Right atrium auricular region (tissue), 2 donors: ENCODE measurements around the gene PNPLA2. TPM values are rescaled to one million over a fixed set of nuclear protein-coding genes. Genes with fewer than 3 reads are reported as not detected.

Source experiments
- DNase-seq: peaks from one replicate; pipeline ENCODE4 v3.0.0-alpha.2; 2019; ENCODE audit warnings: low spot score
- H3K27ac ChIP-seq, 2 donors: fragments of 200-600 bp; sonication (generic); 1 replicate in 1 of 2; 2 replicates in 1 of 2; pipeline ENCODE4 v1.5.1; 2016 to 2019
- H3K27me3 ChIP-seq, 2 donors: fragments of 200-600 bp; sonication (generic); one replicate each; pipeline versions ENCODE4 v1.5.1 to v1.6.0; 2017 to 2019
- H3K36me3 ChIP-seq: fragments of 200-600 bp; sonication (generic); one replicate; pipeline ENCODE4 v1.5.1; 2016
- H3K4me1 ChIP-seq, 2 donors: fragments of 200-600 bp; sonication (generic); one replicate each; pipeline versions ENCODE4 v1.5.1 to v1.6.0; 2017 to 2019
- H3K4me3 ChIP-seq, 2 donors: fragments of 200-600 bp; sonication (generic); 1 replicate in 1 of 2; 2 replicates in 1 of 2; pipeline ENCODE4 v1.5.1; 2017 to 2019; ENCODE audit warnings: mild to moderate bottlenecking in 1 of 2, moderate library complexity in 1 of 2
- H3K9me3 ChIP-seq, 2 donors: fragments of 200-600 bp; sonication (generic); one replicate each; pipeline ENCODE4 v1.5.1; 2019
- total RNA-seq, 2 donors: library from RNA; depleted of rRNA; stranded (reverse); fragments of >200 nt; gene quantifications; one replicate each; pipeline ENCODE4 v1.1.0, GENCODE V29; 2016
- TF ChIP-seq, protein P1 (sequence below), 2 donors: fragments of 200-600 bp; sonication (generic); IDR thresholded peaks; one replicate each; pipeline ENCODE4 v1.5.1; 2019; ENCODE audit warnings: antibody characterized with exemption in 2 of 2

Gene PNPLA2
- total RNA-seq, 2 donors from 2014 or later = 94.4 to 123 TPM

GRCh38 chr11:782264-783174 lies 36.2 kb upstream of the PNPLA2 start:
- Histone ChIP-seq H3K4me3 (no peak overlapping the region), H3K36me3 (no peaks in the 10 kb centered on the region), H3K27me3 (no peaks in the 10 kb centered on the region), H3K9me3 (no peaks in the 10 kb centered on the region), H3K4me1 (peaks cover 0 to 27% of the 10 kb centered on the region in 2 donors), H3K27ac (no peak overlapping the region)
- TF ChIP-seq, protein P1, sequence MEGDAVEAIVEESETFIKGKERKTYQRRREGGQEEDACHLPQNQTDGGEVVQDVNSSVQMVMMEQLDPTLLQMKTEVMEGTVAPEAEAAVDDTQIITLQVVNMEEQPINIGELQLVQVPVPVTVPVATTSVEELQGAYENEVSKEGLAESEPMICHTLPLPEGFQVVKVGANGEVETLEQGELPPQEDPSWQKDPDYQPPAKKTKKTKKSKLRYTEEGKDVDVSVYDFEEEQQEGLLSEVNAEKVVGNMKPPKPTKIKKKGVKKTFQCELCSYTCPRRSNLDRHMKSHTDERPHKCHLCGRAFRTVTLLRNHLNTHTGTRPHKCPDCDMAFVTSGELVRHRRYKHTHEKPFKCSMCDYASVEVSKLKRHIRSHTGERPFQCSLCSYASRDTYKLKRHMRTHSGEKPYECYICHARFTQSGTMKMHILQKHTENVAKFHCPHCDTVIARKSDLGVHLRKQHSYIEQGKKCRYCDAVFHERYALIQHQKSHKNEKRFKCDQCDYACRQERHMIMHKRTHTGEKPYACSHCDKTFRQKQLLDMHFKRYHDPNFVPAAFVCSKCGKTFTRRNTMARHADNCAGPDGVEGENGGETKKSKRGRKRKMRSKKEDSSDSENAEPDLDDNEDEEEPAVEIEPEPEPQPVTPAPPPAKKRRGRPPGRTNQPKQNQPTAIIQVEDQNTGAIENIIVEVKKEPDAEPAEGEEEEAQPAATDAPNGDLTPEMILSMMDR (IDR thresholded peaks at IDR 0.05) = no peak
- no peak for DNase-seq

DNA sequence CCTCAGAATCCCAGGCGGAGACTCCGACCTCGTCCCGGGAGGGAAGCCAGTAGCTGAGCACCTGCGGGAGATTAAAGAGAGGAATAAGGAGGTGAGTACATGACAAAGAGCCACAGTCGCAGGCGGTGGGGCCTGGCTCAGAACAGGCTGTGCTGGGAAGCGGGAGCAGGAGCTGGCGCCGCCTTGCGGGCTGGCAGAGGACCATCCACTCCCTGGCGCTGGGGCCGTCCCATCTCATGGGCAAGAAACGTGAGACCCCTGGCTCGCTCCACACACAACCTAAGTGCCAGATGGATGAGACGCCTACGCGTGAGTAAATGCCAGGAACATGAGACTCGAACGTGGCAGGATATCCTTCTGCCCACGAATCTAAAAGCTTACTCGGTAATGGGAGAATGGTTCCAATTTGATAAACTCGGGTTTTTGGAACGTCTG lies 35.1 kb upstream of the PNPLA2 start:
- no peaks in the 10 kb centered on the region for H3K27me3 ChIP-seq
- no peaks in the 10 kb centered on the region for H3K9me3 ChIP-seq
- H3K4me3 ChIP-seq = peak overlapping the region in 1 of 2 donors; percentile 13
- H3K36me3 ChIP-seq = no peaks in the 10 kb centered on the region
- TF ChIP-seq, protein P1 (IDR thresholded peaks at IDR 0.05) = peak; percentile 46 to 73
- DNase-seq = peak; percentile 83
- H3K4me1 ChIP-seq = peaks cover 0 to 20% of the 10 kb centered on the region in 2 donors
- peak overlapping the region; percentile 35 to 61 for H3K27ac ChIP-seq

GRCh38 chr11:786235-787083 lies 32.3 kb upstream of the PNPLA2 start:
- Histone ChIP-seq H3K9me3 (no peaks in the 10 kb centered on the region), H3K36me3 (no peaks in the 10 kb centered on the region), H3K4me3 (no peak overlapping the region), H3K4me1 (peaks cover 0 to 24% of the 10 kb centered on the region in 2 donors), H3K27me3 (peaks cover 0 to 9% of the 10 kb centered on the region in 2 donors), H3K27ac (no peak overlapping the region)
- TF ChIP-seq, protein P1 (IDR thresholded peaks at IDR 0.05) = no peak
- no peak for DNase-seq

DNA sequence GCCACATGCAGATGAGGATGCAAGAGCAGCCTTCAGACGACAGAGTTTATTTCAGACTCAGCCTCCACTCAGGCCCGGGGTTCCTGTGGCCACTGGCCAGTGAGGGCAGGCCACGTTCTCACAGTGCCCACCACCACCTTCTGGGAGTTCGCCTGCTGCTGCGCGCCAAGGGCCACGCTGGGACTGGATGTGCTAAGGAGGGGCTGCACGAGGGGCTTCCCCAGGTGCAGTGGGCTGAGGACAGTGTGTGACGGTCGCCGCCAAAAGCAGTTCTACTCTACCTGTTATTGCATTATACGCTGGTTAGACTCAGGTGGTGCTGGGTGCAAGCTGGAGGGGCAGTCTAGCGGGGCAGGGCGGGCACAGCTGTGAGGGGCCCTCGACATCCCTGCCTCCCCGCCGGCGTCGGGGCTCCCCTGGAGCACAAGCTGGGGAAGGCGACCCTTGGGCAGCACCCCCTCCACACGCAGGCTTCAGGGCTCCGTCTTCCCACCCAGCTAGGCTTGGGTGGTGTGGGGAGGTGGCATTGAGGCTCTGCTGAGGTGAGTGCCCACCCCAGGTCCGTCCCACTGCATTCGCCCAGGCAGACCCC lies 31.5 kb upstream of the PNPLA2 start:
- peaks cover 0 to 24% of the 10 kb centered on the region in 2 donors for H3K4me1 ChIP-seq
- no peaks in the 10 kb centered on the region for H3K9me3 ChIP-seq
- no peak for DNase-seq
- TF ChIP-seq, protein P1 (IDR thresholded peaks at IDR 0.05) = no peak
- H3K27me3 ChIP-seq = peaks cover 0 to 9% of the 10 kb centered on the region in 2 donors
- no peak overlapping the region for H3K27ac ChIP-seq
- H3K4me3 ChIP-seq = no peak overlapping the region
- H3K36me3 ChIP-seq = no peaks in the 10 kb centered on the region

DNA sequence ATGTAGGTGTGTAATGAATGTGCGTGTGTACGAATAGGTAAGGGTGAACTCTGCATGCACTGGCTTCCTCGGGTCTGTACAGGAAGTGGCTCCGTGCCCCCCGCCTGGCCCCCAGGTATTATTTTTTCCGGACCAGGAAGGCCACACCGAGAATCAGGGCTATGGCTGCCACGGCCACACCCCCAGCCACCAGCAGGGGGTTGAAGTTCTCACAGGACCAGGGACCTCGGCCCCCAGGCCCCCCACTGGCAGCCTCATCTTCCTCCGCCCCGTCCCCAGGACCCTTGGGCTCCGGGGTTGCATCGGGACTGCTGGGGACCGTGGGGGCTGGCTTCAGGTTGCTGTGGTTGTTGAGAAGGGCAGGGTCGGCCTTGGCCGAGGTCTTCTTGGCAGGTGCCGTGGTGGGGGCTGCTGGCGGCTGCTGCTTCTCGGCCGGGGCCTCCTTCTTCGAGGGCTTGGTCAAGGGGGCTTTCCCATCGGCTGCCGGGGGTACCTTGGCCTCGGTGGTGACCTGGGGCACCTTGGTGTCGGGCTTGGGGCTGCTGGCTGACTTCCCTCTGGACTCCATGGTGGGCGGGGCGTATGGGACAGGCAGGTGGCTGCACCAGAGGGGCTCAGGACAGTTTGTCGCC lies 30.6 kb upstream of the PNPLA2 start:
- Histone ChIP-seq H3K36me3 (no peaks in the 10 kb centered on the region), H3K4me3 (no peak overlapping the region), H3K27ac (no peak overlapping the region), H3K27me3 (peaks cover 0 to 9% of the 10 kb centered on the region in 2 donors), H3K9me3 (no peaks in the 10 kb centered on the region), H3K4me1 (peaks cover 0 to 19% of the 10 kb centered on the region in 2 donors)
- DNase-seq = no peak
- TF ChIP-seq, protein P1 (IDR thresholded peaks at IDR 0.05) = no peak
